PC-3 (cell line): ENCODE data around the gene FIGNL1.

Source experiments
- CTCF ChIP-seq: fragments of 300-600 bp; sonication (generic); conservative IDR thresholded peaks from 2 replicates; pipeline ENCODE4 v1.5.1; 2017; ENCODE audit warnings: antibody characterized with exemption, low read depth, mild to moderate bottlenecking, low read length
- EZH2 ChIP-seq: fragments of 300-600 bp; sonication (generic); IDR thresholded peaks from one replicate; pipeline ENCODE4 v1.6.1; 2017; ENCODE audit warnings: antibody characterized with exemption, mild to moderate bottlenecking, low read length; ENCODE audit not compliant: unreplicated experiment

DNA sequence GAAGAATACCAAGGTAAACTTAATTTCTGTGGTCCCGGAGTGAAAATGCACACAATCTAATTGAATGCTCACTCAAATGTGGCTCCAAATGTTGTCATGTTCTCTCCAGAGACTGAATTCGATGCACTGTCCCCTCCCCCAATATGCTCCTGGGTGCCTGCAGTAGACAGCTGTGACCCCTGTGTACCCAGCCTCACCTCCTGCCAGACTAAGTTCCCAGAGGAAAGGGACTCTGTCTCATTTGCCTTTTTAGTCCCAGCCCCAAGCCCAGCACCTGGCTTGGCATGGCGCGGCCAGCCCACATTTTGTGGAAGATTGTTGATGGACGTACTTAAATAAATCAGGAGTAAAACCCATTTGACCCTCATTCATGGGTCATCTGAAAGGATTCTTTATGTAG, 21.8 kb upstream of the FIGNL1 start:
- no peak for TF ChIP-seq EZH2
- no peak for TF ChIP-seq CTCF
